ENCODE measurements around the gene COL6A6.

- no peak for TF ChIP-seq EZH2 (IDR thresholded peaks at IDR 0.05; ENCODE audit: low read depth)
- TF ChIP-seq CTCF (conservative IDR thresholded peaks at IDR 0.05) = no peak
Observed at GRCh38 chr3:130488769-130489450, 28.1 kb upstream of the COL6A6 start.

All from PC-9 (cell line).